ENCODE data around the gene KISS1. TPM values are rescaled to one million over a fixed set of nuclear protein-coding genes. Genes with fewer than 3 reads are reported as not detected.
A peak's percentile ranks its signal among the peaks of the same experiment; 100 is the strongest.

The KISS1 gene
- total RNA-seq, 1 experiment from 2014 or later: 0.35 TPM

DNA sequence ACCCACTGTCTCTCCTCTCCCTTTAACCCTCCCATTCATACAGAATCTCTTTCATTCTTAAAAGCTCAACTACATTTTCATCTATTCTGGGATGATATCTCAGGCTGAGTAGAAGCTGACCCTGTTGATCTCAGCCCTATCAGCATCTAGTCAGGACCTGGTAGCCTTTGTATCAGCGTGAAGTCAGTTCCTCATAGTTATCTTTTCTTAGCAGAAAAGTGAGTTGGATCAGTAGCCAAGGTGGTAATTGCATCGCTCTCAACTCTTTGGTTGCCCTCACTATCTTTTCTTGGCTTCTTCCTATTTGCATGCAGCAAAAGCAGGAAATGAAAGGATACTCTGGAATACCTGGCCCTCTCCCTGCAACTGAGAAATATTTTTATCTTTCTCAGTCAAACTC lies 31.1 kb upstream of the KISS1 start (continued):
- TF ChIP-seq ATF6 (CRISPR knock-in tag; IDR thresholded peaks at IDR 0.05) (no peak), IRF1 (CRISPR knock-in tag; IDR thresholded peaks at IDR 0.05) (no peak), ZBTB43 (CRISPR knock-in tag; IDR thresholded peaks at IDR 0.05) (no peak), NR2C2 (CRISPR knock-in tag; IDR thresholded peaks at IDR 0.05) (no peak), ZSCAN18 (CRISPR knock-in tag; IDR thresholded peaks at IDR 0.05) (no peak)

DNA sequence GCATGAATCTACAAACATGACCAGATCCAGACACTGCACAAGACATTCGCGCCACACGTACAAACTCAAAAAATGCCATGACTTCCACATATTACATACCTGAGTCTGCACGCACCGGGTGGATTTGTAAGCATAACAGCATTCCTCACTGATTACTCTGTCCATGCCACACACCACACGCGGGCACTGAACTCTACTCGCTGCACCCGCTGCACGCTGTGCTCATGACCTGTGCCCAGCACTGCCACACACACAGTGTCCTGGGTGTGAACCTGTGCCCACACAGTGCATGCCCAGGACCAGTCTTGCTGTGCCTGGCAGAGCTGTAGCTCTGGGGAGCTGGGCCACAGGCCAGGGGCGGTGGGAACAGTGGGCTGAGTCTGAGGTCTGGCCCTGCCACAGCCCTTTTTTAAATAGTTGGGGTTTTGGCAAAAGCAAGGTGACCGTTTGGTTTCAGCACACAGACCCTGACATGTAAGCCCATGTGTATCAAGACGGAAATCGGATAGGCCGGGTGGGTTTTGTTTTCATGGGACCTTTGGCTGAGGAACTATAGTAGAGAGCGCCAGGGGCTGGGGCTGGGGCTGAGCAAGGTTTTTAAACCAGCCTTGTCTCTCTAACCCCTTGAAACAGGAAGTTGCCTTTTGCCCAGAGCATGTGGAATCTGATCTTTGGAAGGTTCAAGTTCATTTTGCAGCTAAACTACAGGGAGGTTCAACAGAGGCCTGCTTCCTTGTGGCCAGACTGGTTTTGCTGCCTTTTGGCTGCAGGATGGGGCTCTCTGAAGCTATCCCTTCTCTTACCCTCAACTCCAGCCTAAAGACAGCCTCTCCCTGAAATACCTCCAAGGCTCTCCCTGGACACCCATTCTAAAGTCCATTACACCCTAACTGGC lies 29.8 kb upstream of the KISS1 start:
- POLR2A ChIA-PET: no interaction called here
- Mint-ChIP-seq H3K9me3 (no peaks in the 10 kb centered on the region), H3K4me3 (no peak overlapping the region), H3K36me3 (no peaks in the 10 kb centered on the region), H3K4me1 (peaks cover 7% of the 10 kb centered on the region), H3K27me3 (ENCODE audit: low read depth) (no peaks in the 10 kb centered on the region), H3K27ac (peak overlapping the region; percentile 24; the same call in 1 of the 2 replicates)
- no peak for TF ChIP-seq MAX (CRISPR knock-in tag; IDR thresholded peaks at IDR 0.05)
- no peak for TF ChIP-seq ZNF512 (CRISPR knock-in tag; IDR thresholded peaks at IDR 0.05; ENCODE audit: borderline replicate concordance)
- no peak for TF ChIP-seq NR3C1 (CRISPR knock-in tag; conservative IDR thresholded peaks at IDR 0.05; ENCODE audit: low read depth)
- no peak for TF ChIP-seq ZBTB43 (CRISPR knock-in tag; IDR thresholded peaks at IDR 0.05)
- TF ChIP-seq TEAD4 (CRISPR knock-in tag; IDR thresholded peaks at IDR 0.05): no peak
- no peak for TF ChIP-seq SMAD3 (CRISPR knock-in tag; IDR thresholded peaks at IDR 0.05; ENCODE audit: borderline replicate concordance)
- no peak for TF ChIP-seq KAT7 (CRISPR knock-in tag; IDR thresholded peaks at IDR 0.05; ENCODE audit: borderline replicate concordance)
- TF ChIP-seq, protein P1, sequence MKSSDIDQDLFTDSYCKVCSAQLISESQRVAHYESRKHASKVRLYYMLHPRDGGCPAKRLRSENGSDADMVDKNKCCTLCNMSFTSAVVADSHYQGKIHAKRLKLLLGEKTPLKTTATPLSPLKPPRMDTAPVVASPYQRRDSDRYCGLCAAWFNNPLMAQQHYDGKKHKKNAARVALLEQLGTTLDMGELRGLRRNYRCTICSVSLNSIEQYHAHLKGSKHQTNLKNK (CRISPR knock-in tag; IDR thresholded peaks at IDR 0.05): no peak
- no peak for TF ChIP-seq ELF4 (CRISPR knock-in tag; IDR thresholded peaks at IDR 0.05; ENCODE audit: low read depth)
- no peak for TF ChIP-seq FOXJ3 (CRISPR knock-in tag; IDR thresholded peaks at IDR 0.05; ENCODE audit: borderline replicate concordance)
- TF ChIP-seq PRRX2 (CRISPR knock-in tag; IDR thresholded peaks at IDR 0.05): no peak
- no peak for TF ChIP-seq ATF2 (CRISPR knock-in tag; IDR thresholded peaks at IDR 0.05; ENCODE audit: borderline replicate concordance, low read depth)
- no peak for TF ChIP-seq ZBTB21 (CRISPR knock-in tag; IDR thresholded peaks at IDR 0.05; ENCODE audit: borderline replicate concordance)
- CTCF ChIA-PET: interaction anchor here (3.1 kb wide), 1 partner anchor 12 kb away, joined by 10 read pairs; the partner anchor contains the start of gene GOLT1A
- DNase-seq (ENCODE audit: low spot score) (no peak), ATAC-seq (peak; percentile 57)
